Epidermal melanocyte (primary cell): ENCODE measurements around the gene IGLL5.

ENCODE experiments used
- DNase-seq: peaks from one replicate; pipeline ENCODE4 v3.0.0; 2011; ENCODE audit warnings: low spot score; ENCODE audit not compliant: insufficient read length

IGLL5 gene

GRCh38 chr22:22887621-22888503 is at the start of gene IGLL5:
Gene IGLL5 (plus strand): TSS chr22:22887816. CDS start chr22:22888054, 238 bp downstream.
- no peak for DNase-seq

- no peak for DNase-seq
Observed at GRCh38 chr22:22838148-22838786, 49.3 kb upstream of the IGLL5 start.

- DNase-seq = no peak
Observed at GRCh38 chr22:22839570-22840314, 47.9 kb upstream of the IGLL5 start.

GRCh38 chr22:22840780-22841179 is 46.8 kb upstream of the IGLL5 start:
- DNase-seq = no peak

- DNase-seq = no peak
Observed at GRCh38 chr22:22841598-22841997, 46.0 kb upstream of the IGLL5 start.

GRCh38 chr22:22842085-22842484 is 45.5 kb upstream of the IGLL5 start:
- DNase-seq = no peak

GRCh38 chr22:22843848-22844247 is 43.8 kb upstream of the IGLL5 start:
- no peak for DNase-seq

GRCh38 chr22:22847241-22847640 is 40.4 kb upstream of the IGLL5 start:
- DNase-seq = no peak

GRCh38 chr22:22848364-22848866 is 39.2 kb upstream of the IGLL5 start:
- no peak for DNase-seq

GRCh38 chr22:22849640-22850610 is 37.7 kb upstream of the IGLL5 start:
- no peak for DNase-seq

- DNase-seq = no peak
Observed at GRCh38 chr22:22851969-22852368, 35.6 kb upstream of the IGLL5 start.

GRCh38 chr22:22853713-22854112 is 33.9 kb upstream of the IGLL5 start:
- DNase-seq = no peak

- DNase-seq = no peak
Observed at GRCh38 chr22:22854466-22854865, 33.1 kb upstream of the IGLL5 start.

GRCh38 chr22:22855085-22855484 is 32.5 kb upstream of the IGLL5 start:
- no peak for DNase-seq

GRCh38 chr22:22855617-22856308 is 31.9 kb upstream of the IGLL5 start:
- DNase-seq = no peak

- DNase-seq = no peak
Observed at GRCh38 chr22:22856364-22856763, 31.3 kb upstream of the IGLL5 start.

- DNase-seq = no peak
Observed at GRCh38 chr22:22856885-22857606, 30.6 kb upstream of the IGLL5 start.

GRCh38 chr22:22857607-22858558 is 29.7 kb upstream of the IGLL5 start:
- no peak for DNase-seq
